Measurements from ENCODE around the gene TGDS.

Gene TGDS

DNA sequence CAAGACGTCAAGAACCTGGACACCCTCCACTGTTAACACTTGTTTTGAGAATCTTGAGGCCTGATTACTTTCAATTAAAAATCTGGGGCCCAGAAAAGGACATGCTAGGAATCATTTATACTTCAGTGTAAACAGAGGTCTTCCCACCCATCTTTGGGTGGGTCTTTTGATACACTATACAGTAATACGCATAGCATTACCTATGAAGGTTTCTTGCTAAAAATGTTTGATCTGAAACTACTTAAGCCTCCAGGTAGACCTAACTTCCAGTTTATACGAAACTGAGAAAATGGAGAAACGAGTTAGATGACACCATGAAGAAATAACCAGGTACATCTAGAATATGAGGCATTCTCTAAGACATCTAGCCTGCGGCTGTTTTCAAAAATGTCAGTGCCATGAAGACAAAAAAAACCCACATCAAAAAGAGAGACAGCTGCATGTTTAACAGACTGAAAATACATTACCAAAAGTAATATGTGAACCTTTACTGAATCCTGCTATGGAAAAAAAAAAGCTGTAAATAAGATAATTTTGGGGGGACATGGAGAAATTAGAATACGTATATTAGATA is 36.6 kb downstream of the TGDS start:
- TF ChIP-seq, protein P1, sequence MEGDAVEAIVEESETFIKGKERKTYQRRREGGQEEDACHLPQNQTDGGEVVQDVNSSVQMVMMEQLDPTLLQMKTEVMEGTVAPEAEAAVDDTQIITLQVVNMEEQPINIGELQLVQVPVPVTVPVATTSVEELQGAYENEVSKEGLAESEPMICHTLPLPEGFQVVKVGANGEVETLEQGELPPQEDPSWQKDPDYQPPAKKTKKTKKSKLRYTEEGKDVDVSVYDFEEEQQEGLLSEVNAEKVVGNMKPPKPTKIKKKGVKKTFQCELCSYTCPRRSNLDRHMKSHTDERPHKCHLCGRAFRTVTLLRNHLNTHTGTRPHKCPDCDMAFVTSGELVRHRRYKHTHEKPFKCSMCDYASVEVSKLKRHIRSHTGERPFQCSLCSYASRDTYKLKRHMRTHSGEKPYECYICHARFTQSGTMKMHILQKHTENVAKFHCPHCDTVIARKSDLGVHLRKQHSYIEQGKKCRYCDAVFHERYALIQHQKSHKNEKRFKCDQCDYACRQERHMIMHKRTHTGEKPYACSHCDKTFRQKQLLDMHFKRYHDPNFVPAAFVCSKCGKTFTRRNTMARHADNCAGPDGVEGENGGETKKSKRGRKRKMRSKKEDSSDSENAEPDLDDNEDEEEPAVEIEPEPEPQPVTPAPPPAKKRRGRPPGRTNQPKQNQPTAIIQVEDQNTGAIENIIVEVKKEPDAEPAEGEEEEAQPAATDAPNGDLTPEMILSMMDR (IDR thresholded peaks at IDR 0.05; ENCODE audit: borderline replicate concordance, insufficient read depth, low read depth, low read length): no peak
- H3K4me3 ChIP-seq (ENCODE audit: low read depth, low read length): no peak overlapping the region

DNA sequence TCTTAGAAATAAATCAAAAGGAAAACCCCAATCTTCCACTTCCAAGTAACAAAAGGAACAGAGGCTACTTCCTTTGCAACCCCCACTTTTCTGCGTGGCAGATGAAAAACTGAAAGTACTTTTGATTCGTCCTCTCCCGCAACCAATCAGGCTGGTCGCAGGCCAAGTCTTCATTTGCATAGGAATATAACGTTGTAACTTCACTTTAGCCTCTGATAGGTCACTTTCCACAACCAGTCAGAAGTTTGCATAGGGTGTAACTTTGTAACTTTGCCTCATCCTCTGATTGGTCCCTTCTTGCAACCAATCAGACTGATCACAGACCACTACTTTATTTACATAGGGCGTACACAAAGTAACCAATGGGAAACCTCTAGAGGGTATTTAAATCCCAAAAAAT is 37.2 kb downstream of the TGDS start:
- H3K4me3 ChIP-seq (ENCODE audit: low read depth, low read length): no peak overlapping the region
- TF ChIP-seq, protein P1 (IDR thresholded peaks at IDR 0.05; ENCODE audit: borderline replicate concordance, insufficient read depth, low read depth, low read length): no peak

DNA sequence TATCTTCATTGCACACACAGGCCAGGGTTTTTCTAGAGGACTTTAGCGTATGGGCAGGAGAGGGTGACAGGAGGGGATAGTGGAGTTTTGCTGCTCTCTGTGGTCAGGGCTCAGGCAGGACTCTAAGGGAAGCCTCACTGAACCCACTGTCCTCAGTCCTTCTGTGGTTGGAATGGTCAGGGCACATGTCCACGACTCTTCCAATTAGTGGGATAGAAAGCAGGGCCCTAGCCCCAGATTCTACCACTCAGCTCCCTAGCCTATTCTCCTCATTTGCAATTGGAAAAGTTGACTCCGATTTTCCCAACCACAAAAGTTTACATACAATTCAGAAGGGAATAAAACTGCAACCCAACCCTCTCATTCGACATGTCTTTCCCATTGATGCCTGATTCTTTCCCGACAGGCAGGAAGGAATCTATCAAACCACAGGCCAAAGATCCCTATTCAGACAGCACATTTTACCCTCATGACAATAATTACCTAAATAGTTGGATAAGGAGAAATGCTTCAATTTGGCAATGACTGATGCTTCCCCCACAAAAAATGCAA is 38.2 kb downstream of the TGDS start:
- TF ChIP-seq, protein P1 (IDR thresholded peaks at IDR 0.05; ENCODE audit: borderline replicate concordance, insufficient read depth, low read depth, low read length): no peak
- no peak overlapping the region for H3K4me3 ChIP-seq (ENCODE audit: low read depth, low read length)

DNA sequence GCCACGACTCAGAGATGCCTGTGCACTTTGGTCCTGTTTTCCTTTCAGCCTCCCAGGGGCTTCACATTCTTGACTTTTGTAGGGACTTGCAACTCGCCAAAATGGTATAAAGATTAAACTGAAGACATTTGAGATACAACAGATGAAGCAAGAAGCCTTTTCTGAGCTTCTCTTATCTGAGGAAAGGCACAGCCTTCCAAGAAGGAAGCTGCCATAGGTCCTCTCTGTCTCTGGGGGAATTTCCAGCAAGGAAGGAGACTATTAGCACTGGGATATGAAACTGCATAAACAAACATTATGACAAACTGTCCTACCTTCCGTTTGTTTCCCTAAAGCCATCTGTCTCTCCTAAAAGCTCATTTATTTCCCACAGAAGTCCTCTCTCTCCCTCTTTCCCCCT is 39.3 kb downstream of the TGDS start:
- TF ChIP-seq, protein P1 (IDR thresholded peaks at IDR 0.05; ENCODE audit: borderline replicate concordance, insufficient read depth, low read depth, low read length): no peak

DNA sequence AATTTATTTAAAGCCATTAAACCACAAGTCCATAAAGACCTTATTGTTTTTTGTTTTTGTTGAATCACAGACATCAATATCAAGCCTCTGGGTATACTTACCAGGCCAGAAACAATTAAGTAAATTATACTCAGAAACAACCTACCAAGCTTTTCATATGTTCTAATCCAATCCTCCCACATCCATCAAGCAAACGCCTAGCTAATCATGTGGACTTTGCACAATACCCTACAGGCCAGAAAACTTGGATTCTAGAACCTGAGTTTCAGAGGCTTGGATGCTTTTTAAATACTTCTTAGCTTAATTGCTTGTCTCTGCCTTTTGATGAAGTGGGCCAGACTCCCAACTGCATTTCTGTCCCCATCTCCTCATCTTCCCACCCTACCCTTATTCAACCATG is 39.9 kb downstream of the TGDS start:
- no peak overlapping the region for H3K4me3 ChIP-seq (ENCODE audit: low read depth, low read length)
- TF ChIP-seq, protein P1 (IDR thresholded peaks at IDR 0.05; ENCODE audit: borderline replicate concordance, insufficient read depth, low read depth, low read length): no peak

More for the DNA sequence above, 39.3 kb downstream of the TGDS start:
- no peak overlapping the region for H3K4me3 ChIP-seq (ENCODE audit: low read depth, low read length)

DNA sequence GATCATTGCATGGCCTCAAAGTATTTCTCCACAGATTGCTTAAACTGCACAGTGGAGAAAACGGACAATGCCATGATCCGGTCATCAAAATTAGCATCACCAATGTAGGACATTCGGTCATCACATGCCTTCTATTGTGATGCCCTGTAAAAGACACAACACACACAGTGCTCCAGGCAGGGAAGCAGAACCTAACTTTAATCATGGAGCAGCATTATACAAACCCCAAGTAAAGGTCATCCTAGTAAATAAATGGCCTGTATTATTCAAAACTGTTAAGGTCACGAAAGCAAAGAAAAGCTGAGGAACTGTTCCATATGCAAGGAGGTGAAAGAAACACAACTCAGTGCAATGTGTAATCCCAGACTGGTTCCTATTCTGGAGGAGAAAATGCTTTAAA is 42.2 kb downstream of the TGDS start:
- TF ChIP-seq, protein P1 (IDR thresholded peaks at IDR 0.05; ENCODE audit: borderline replicate concordance, insufficient read depth, low read depth, low read length): no peak
- H3K4me3 ChIP-seq (ENCODE audit: low read depth, low read length): no peak overlapping the region

DNA sequence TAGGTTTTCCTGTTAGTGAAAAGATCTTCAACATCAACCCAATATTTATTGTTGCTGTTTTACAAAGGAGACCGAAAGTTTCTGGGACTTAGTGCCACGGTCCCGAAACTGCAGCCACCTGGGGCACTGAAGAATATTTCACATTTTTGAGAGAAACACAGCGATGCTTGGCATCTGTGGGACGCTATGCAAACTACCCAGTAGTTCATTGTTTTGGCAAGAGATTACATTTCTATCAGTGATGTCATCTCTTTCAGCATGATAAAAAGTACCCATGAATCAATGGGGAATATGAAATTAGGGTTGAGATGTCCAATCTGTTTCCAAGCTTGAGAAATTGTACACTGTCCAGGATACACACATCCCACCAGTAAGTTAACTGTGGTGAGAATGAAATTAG is 43.9 kb downstream of the TGDS start:
- TF ChIP-seq, protein P1 (IDR thresholded peaks at IDR 0.05; ENCODE audit: borderline replicate concordance, insufficient read depth, low read depth, low read length): no peak
- no peak overlapping the region for H3K4me3 ChIP-seq (ENCODE audit: low read depth, low read length)
